GM19455 (cell line): ENCODE results near the gene RAPGEF2.
"Not testable (repeated sequence)": the region's sequence is repeated elsewhere in the genome, so short reads cannot be mapped to it uniquely, and the experiment has no call there.

Experiments
- ATAC-seq: cut with Tn5 transposase; IDR thresholded peaks from one replicate; pipeline ENCODE4 v1.9.1; 2021; ENCODE audit not compliant: unreplicated experiment

Gene RAPGEF2

GRCh38 chr4:159232465-159233106 is 129.7 kb downstream of the RAPGEF2 start:
- ATAC-seq = no peak

GRCh38 chr4:159235779-159236368 is 133.0 kb downstream of the RAPGEF2 start:
- no peak for ATAC-seq

DNA sequence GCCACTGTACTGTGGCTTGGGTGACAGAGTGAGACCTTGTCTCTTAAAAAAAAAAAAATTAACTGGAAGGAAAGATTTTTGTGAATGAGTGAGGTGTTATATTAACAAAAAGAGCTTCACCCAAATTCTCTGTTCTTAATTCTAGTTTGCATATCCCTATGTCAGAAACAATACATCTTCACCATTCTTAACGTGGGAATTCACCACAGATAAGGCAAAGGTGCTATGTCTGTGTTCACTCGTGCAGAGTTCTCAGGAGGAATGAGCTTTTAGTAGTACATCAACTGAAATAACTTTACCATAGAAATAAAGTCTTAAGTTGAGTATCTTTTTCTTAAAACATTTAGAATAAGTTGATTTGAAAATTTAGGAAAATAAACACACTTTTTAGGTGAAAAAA is 135.1 kb downstream of the RAPGEF2 start:
- ATAC-seq = no peak

- ATAC-seq = no peak
These were observed 135.8 kb downstream of the RAPGEF2 start for GRCh38 chr4:159238631-159239030.

DNA sequence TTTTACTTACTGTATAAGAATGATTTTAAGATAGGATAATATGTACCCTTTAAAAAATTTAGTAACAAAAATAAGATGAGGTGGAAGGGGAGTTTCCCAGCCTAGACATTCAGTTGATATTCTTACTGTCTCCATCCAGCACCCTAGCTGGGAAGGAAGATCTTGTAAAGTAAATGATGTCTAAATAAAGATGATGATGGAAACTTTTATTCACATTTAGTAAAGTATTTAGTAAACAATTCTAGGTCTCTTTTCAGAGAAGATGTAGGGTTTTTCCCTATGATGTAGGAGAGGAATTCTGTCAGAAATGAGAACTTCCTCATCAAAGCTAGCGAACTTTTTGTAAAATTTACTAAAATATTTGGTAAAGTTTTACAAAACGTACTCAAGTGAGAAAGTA is 136.8 kb downstream of the RAPGEF2 start:
- ATAC-seq = no peak

GRCh38 chr4:159240046-159240445 is 137.2 kb downstream of the RAPGEF2 start:
- ATAC-seq = no peak

DNA sequence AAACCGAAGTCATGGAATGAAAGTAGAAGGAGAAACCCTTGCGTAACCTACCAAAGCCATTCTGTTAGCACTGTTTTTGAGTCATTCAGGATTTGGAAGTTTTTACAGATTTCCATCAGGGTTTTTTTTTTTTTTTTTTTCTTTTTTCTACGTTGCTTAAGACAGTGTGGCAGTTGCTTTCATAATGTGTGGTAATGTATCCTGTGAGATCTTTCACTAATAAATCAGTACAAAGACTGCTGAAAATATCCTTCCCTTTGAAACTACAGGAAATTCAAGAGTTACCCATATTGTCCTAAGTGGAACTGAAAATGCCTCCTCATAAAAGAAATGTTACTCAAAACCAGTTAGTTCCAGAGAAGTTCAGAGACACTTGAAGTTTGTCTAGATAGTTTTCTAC is 137.8 kb downstream of the RAPGEF2 start:
- ATAC-seq = no peak

GRCh38 chr4:159242427-159242826 is 139.5 kb downstream of the RAPGEF2 start:
- ATAC-seq = no peak

DNA sequence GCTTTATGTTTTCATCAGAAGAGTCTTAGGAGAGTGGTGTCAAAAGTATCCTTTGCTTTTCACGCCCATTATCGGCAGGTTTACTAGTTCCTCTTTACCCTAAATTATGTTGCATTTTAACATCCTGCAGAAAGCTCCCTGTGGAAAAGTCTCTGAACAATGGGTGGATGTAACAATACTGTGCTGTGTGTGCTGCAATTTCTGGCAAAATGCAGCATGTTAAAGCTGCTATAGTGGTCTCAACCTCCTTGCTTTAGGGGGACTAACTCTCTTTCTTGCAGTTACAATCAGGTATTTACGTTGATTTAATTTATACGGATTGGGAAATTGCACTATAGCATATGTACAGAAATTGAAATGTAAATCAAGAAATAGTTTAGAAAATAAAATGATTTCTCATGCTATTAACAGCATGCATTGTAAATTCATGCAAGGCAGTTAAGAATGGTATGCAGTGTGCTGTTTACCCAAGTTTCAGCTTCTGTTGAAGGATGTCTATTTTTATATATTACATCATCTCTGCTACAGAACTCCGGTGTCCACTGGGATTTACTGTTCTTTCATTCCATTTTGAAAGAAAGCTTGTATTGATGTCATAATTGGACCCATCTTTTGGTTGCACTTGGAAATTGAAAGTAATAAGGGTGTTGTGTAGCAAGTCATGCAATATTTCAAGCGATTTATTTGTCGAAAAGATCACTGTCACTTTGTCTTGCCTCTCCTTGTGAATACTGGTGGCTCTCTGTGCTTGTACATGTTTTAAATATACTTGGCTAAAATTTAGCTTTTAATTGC is 145.7 kb downstream of the RAPGEF2 start:
- no peak for ATAC-seq

DNA sequence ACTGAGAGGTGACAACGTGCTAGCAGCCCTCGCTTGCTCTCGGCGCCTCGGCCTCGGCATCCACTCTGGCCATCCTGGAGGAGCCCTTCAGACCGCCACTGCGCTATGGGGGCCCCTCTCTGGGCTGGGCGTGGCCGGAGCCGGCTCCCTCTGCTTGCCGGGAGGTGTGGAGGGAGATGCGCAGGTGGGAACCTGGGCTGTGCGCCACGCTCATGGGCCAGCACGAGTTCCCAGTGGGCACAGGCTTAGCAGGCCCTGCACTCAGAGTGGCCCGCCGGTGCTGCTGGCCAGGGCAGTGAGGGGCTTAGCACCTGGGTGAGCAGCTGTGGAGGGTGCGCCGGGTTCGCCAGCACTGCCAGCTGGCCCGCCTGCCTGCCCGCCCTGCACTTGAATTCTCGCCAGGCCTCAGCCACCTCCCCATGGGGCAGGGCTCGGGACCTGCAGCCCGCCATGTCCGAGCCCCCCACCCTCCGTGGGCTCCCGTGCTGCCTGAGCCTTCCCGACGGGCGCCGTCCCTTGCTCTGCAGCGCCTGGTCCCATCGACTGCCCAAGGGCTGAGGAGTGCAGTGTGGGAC is 148.0 kb downstream of the RAPGEF2 start:
- ATAC-seq = no peak

- not testable (repeated sequence) for ATAC-seq
These were observed 148.7 kb downstream of the RAPGEF2 start for GRCh38 chr4:159251580-159251979.

GRCh38 chr4:159252491-159252890 is 149.6 kb downstream of the RAPGEF2 start:
- ATAC-seq = no peak

DNA sequence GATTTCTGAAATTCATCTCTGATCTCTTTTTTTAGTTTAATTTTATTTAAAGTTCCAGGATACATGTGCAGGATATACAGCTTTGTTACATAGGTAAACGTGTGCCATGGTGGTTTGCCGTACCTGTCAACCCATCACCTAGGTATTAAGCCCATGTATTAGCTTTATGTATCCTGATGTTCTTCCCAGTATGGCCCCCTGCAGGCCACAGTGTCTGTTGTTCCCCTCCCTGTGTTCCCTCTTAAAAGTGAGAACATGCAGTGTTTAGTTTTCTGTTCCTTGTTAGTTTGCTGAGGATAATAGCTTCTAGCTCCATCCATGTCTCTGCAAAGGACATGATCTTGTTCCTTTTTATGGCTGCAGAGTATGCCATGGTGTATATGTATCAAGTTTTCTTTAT is 153.2 kb downstream of the RAPGEF2 start:
- no peak for ATAC-seq

- ATAC-seq = no peak
These were observed 156.1 kb downstream of the RAPGEF2 start for GRCh38 chr4:159258889-159259560.

DNA sequence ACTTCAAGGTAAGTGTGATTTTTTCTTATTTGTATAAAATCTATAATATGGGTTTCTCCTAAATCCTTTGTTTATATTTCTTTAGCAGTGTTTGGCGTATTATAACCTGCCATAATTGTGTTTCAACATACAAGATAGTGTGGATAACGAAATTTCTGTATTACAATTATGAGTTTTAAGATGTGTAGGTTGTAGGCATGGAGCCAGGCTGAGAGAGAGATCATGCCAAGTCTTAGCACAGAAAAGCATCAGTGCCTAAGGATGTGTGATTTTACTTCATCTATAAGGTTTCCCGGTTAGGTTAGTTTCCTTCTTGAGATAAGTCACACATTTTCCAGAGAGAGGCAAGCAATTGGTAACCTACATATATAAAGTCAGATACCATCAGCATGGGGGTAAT is 161.2 kb downstream of the RAPGEF2 start:
- no peak for ATAC-seq

DNA sequence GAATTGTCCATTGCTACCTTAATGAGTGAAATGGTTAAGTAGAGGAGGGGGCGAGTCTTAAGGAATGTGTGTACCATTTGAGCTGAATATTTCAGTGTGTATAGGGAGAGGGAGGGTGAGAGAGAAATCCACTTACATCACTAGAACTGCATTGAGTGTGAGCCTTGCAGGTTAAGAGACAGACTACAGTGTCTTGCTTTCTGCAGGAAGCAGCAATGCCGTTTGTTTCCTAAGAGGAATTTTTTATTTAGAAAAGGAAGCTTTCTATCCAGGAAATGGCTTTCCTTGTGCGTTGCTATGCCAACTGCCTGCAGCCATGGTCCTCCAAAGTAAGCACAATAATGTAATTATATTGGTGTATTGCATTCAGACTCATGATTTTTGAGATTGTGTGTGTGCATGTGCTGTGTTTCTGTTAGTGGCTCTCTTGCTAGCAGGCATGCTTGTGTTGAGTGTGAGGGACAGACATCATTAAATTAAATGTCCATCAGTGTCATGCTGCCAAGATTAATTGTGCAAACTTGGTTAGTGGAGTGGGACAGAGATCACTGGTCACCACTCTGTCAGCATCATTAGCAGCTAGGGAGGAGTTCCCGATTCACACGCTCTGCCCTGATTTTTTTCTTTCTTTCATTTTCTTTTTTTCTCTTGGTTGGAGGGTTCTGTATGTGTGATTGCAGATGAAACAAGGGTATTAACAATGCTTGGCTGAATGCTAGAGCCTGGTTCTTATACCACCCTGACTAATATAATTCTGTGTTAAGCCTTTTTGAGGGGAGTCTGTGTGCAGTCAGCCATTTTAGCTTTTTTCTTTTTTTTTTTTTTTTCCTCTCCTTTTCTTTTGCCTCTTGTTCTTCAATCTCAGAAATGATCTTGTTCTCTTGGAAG is 164.3 kb downstream of the RAPGEF2 start:
- ATAC-seq = no peak

DNA sequence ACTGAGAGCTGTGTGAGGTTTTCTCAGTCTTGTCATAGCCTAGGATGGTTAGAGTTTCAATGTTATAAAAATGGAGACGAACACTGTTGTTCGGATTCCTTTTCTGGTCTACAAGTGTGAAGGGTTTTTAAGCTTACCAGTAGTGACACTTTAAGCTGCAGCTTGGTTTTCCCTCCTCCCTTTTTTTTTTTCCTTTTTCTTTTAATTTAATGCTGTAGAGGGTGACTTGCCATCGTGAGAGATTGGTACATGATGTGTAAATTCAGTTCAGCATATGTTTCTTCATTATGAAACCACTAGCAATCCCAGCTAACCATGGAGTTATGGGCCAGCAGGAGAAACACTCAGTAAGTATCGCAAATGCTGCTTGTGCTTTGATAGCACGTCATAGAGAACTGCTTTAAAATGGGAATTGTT is 165.0 kb downstream of the RAPGEF2 start:
- ATAC-seq = no peak

- ATAC-seq = no peak
These were observed 165.7 kb downstream of the RAPGEF2 start for GRCh38 chr4:159268607-159269006.

- no peak for ATAC-seq
These were observed 166.2 kb downstream of the RAPGEF2 start for GRCh38 chr4:159269116-159269515.

- no peak for ATAC-seq
These were observed 167.1 kb downstream of the RAPGEF2 start for GRCh38 chr4:159269956-159270355.
